Panc1 (cell line): ENCODE data around the gene NFATC3. TPM values are rescaled to one million over a fixed set of nuclear protein-coding genes. Genes with fewer than 3 reads are reported as not detected.
"Not testable (repeated sequence)": the region's sequence is repeated elsewhere in the genome, so short reads cannot be mapped to it uniquely, and the experiment has no call there.

Experiments
- ATAC-seq: fragments of 200-7000 bp; cut with Tn5 transposase; 2 replicates; pipeline ENCODE4 v1.9.1; 2020; ENCODE audit warnings: mild to moderate bottlenecking, moderate library complexity
- BruUV-seq: library from RNA; stranded (reverse); fragments of 400-500 nt; replicated peaks from 2 replicates; lab custom pipeline; 2021; lab: Mats Ljungman, UMichigan
- CTCF ChIA-PET: fragments of 300-600 bp; sonication (Branson Sonifier 250); formaldehyde crosslinking; loops from one replicate; lab custom pipeline; 2022; ENCODE audit warnings: antibody characterized with exemption; lab: Charles Lee
- POLR2A ChIA-PET: fragments of 300-600 bp; sonication (Branson Sonifier 250); formaldehyde crosslinking; loops from one replicate; lab custom pipeline; 2022; ENCODE audit warnings: antibody characterized with exemption; lab: Charles Lee
- DNase-seq: peaks from one replicate; pipeline ENCODE4 v3.0.0-alpha.2; 2010; ENCODE audit warnings: low read depth, low spot score
- H3K27ac ChIP-seq: 2 replicates; pipeline ENCODE4 v1.5.1; 2011; ENCODE audit warnings: mild to moderate bottlenecking, low read length, inconsistent platforms
- H3K27me3 ChIP-seq: fragments of 200-500 bp; sonication (Bioruptor generic); 2 replicates; pipeline ENCODE4 v1.6.0; 2014; ENCODE audit warnings: low read length, inconsistent platforms; ENCODE audit not compliant: control insufficient read depth, insufficient read depth
- H3K36me3 ChIP-seq: fragments of 200-500 bp; sonication (Bioruptor generic); 2 replicates; pipeline ENCODE4 v1.5.1; 2014; ENCODE audit warnings: inconsistent platforms, mild to moderate bottlenecking, low read length, moderate library complexity; ENCODE audit not compliant: control insufficient read depth, insufficient read depth
- H3K4me1 ChIP-seq: 2 replicates; pipeline ENCODE4 v1.5.1; 2011; ENCODE audit warnings: inconsistent platforms, mild to moderate bottlenecking, low read length, moderate library complexity; ENCODE audit not compliant: control insufficient read depth, insufficient read depth
- H3K4me3 ChIP-seq, 2 experiments: 2 replicates each; pipeline ENCODE4 v1.5.1; 2011 to 2012; ENCODE audit warnings: low read depth in 2 of 2, low read length in 2 of 2, mild to moderate bottlenecking in 2 of 2, inconsistent platforms in 1 of 2, moderate library complexity in 1 of 2
- H3K9me3 ChIP-seq: fragments of 200-500 bp; sonication (Bioruptor generic); 2 replicates; pipeline ENCODE4 v1.5.1; 2014; ENCODE audit warnings: low read depth, mild to moderate bottlenecking, inconsistent platforms, low read length, moderate library complexity; ENCODE audit not compliant: control insufficient read depth, insufficient read depth
- CTCF ChIP-seq: fragments of 450-650 bp; IDR thresholded peaks from 2 replicates; pipeline ENCODE4 v1.5.1; 2017; ENCODE audit warnings: mild to moderate bottlenecking
- POLR2AphosphoS5 ChIP-seq: IDR thresholded peaks from 2 replicates; pipeline ENCODE4 v1.6.1; 2012; ENCODE audit warnings: mild to moderate bottlenecking, low read depth, low read length, moderate library complexity
- REST ChIP-seq, 2 experiments: IDR thresholded peaks; 2 replicates each; pipeline ENCODE4 v1.6.1; 2011 to 2012; ENCODE audit warnings: low read depth in 2 of 2, control low read depth in 1 of 2, low read length in 1 of 2, mild to moderate bottlenecking in 1 of 2, moderate library complexity in 1 of 2; ENCODE audit not compliant: insufficient read depth in 1 of 2
- SIN3A ChIP-seq: IDR thresholded peaks from 2 replicates; pipeline ENCODE4 v1.6.1; 2012; ENCODE audit warnings: low read depth, mild to moderate bottlenecking, low read length, moderate library complexity, borderline replicate concordance; ENCODE audit not compliant: insufficient read depth
- TCF7L2 ChIP-seq: IDR thresholded peaks from 2 replicates; pipeline ENCODE4 v1.6.1; 2011; ENCODE audit warnings: mild to moderate bottlenecking, low read depth, low read length, inconsistent platforms
- in situ Hi-C: cut with HindIII; loops from 2 replicates; pipeline ENCODE4 v1.10.0; 2016; ENCODE audit warnings: low sequenced_read_pairs, low pct_unique_long_range_greater_than_20kb
- intact Hi-C: fragments of 100-400 bp; cut with micrococcal nuclease; formaldehyde crosslinking; loops from one replicate; pipeline ENCODE4 v1.10.0; 2022; ENCODE audit not compliant: unreplicated experiment
- total RNA-seq: library from RNA; stranded (reverse); gene quantifications from one replicate; pipeline ENCODE4 v1.2.1, GENCODE V29; 2021; ENCODE audit not compliant: unreplicated experiment

The NFATC3 gene
- total RNA-seq, 1 experiment from 2014 or later, result 24.8 TPM

- Histone ChIP-seq H3K4me3 (no peak overlapping the region), H3K9me3 (no peaks in the 10 kb centered on the region), H3K36me3 (no peaks in the 10 kb centered on the region; the same call in 1 of the 2 replicates), H3K4me1 (no peaks in the 10 kb centered on the region), H3K27me3 (no peaks in the 10 kb centered on the region), H3K27ac (no peak overlapping the region)
- no peak for ATAC-seq
- ChIA-PET POLR2A (no interaction called here), CTCF (no interaction called here)
- TF ChIP-seq REST (IDR thresholded peaks at IDR 0.05; ENCODE audit: insufficient read depth in 1 of 2, low read depth in 2 of 2, low read length in 1 of 2) (no peak), SIN3A (no peak), POLR2AphosphoS5 (no peak), TCF7L2 (no peak), CTCF (no peak)
- no peak for DNase-seq
- intact Hi-C loops, result no loop called here
- in situ Hi-C loops, result no loop called here
- no TSS peak for BruUV-seq
Observed at GRCh38 chr16:68162413-68162812, 77.2 kb downstream of the NFATC3 start.

GRCh38 chr16:68163275-68163674, 78.1 kb downstream of the NFATC3 start:
- CTCF ChIA-PET, DNase-seq, H3K27me3 ChIP-seq, intact Hi-C loops, ATAC-seq, H3K9me3 ChIP-seq, in situ Hi-C loops, H3K4me3 ChIP-seq, H3K4me1 ChIP-seq, POLR2A ChIA-PET, BruUV-seq, H3K27ac ChIP-seq, H3K36me3 ChIP-seq: not testable (repeated sequence)

GRCh38 chr16:68166264-68166663, 81.1 kb downstream of the NFATC3 start:
- no peak overlapping the region for H3K27ac ChIP-seq
- POLR2A ChIA-PET, result no interaction called here
- no peaks in the 10 kb centered on the region; the same call in 1 of the 2 replicates for H3K36me3 ChIP-seq
- BruUV-seq, result no TSS peak
- CTCF ChIA-PET, result no interaction called here
- in situ Hi-C loops (no loop called here), intact Hi-C loops (no loop called here)
- no peaks in the 10 kb centered on the region for H3K4me1 ChIP-seq
- TF ChIP-seq CTCF, result no peak
- no peak for TF ChIP-seq REST (IDR thresholded peaks at IDR 0.05; ENCODE audit: insufficient read depth in 1 of 2, low read depth in 2 of 2, low read length in 1 of 2)
- no peak for TF ChIP-seq POLR2AphosphoS5
- TF ChIP-seq SIN3A, result no peak
- no peak for TF ChIP-seq TCF7L2
- no peaks in the 10 kb centered on the region for H3K9me3 ChIP-seq
- DNase-seq, result no peak
- ATAC-seq, result no peak
- H3K4me3 ChIP-seq, result no peak overlapping the region
- H3K27me3 ChIP-seq, result no peaks in the 10 kb centered on the region
